GM12801 (cell line): ENCODE data around the gene WHRN.

ENCODE experiments used
- TF ChIP-seq, protein P1 (sequence below): IDR thresholded peaks from one replicate; pipeline ENCODE4 v1.5.1; 2011; ENCODE audit warnings: control low read depth; ENCODE audit not compliant: insufficient read length; ENCODE audit errors: extremely low read depth

WHRN gene

GRCh38 chr9:114428466-114428865, 76.8 kb downstream of the WHRN start:
- TF ChIP-seq, protein P1, sequence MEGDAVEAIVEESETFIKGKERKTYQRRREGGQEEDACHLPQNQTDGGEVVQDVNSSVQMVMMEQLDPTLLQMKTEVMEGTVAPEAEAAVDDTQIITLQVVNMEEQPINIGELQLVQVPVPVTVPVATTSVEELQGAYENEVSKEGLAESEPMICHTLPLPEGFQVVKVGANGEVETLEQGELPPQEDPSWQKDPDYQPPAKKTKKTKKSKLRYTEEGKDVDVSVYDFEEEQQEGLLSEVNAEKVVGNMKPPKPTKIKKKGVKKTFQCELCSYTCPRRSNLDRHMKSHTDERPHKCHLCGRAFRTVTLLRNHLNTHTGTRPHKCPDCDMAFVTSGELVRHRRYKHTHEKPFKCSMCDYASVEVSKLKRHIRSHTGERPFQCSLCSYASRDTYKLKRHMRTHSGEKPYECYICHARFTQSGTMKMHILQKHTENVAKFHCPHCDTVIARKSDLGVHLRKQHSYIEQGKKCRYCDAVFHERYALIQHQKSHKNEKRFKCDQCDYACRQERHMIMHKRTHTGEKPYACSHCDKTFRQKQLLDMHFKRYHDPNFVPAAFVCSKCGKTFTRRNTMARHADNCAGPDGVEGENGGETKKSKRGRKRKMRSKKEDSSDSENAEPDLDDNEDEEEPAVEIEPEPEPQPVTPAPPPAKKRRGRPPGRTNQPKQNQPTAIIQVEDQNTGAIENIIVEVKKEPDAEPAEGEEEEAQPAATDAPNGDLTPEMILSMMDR = no peak

DNA sequence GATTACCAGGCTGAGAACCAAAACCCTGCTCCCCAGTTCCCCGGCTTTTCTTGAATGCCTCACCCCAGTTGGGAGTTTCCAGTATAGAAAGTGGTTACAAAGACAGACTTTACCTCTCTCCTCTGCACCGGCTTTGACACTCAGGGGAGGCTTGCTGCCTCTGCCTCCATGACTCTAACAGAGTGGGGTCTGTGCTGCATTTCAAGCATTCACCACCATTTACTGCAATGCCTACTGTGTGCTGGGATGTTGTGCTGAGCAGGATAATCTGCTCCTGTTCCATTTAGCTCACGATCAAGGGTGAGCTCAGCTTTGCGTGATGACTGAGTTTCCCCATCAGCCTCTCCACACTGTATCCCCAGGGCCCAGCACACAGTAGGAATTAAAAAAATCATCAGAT, 77.6 kb downstream of the WHRN start:
- TF ChIP-seq, protein P1 = no peak

- TF ChIP-seq, protein P1 = no peak
Measured at GRCh38 chr9:114426046-114426948, 79.0 kb downstream of the WHRN start.

DNA sequence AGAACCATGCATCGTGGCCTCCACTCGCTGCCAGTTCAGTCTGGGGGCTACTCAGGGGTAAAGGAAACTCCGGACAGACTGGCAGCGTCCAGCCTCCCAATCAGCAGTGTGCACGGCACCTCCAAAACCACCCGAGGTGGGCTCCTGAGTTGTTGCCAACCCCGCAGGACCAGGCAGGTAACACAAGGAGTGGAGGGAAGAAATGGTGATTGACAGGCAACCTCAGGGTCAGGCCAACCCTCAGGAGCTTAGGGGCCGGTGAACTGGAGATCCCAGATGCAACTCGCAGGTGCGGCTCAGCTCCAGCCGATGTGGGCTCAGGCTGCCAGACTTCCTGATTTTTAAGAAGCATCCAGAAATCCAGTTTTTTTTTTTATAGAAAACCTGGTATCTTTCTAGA, 80.1 kb downstream of the WHRN start:
- TF ChIP-seq, protein P1 = no peak

- TF ChIP-seq, protein P1 = no peak
Measured at GRCh38 chr9:114424126-114424525, 81.1 kb downstream of the WHRN start.

DNA sequence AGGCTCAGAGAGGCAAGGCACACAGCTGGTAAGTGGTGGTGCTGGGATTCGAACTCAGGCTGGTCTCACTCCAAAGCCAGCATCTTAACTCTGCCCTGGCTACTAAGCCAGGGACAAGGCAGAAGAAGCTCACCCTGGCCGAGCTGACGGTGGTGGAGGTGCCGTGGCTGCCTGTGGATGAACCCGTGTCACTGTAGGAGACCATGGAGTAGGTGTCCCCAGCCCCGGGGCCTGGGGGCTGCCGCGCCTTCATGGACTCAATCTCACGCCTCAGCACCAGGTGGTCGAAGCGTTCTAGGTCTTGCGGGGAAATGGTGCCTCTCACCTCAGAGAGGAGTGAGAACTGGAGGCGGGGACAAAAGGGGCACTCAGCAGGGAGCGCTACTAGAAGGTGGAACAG, 82.1 kb downstream of the WHRN start:
- TF ChIP-seq, protein P1 = no peak

- TF ChIP-seq, protein P1 = no peak
Measured at GRCh38 chr9:114421147-114421546, 84.1 kb downstream of the WHRN start.
